ENCODE measurements around the gene UQCR10. TPM values are rescaled to one million over a fixed set of nuclear protein-coding genes. Genes with fewer than 3 reads are reported as not detected.

The UQCR10 gene
- polyA plus RNA-seq, 4 donors: 141 to 159 (median 154) TPM

Other genes starting within 250 kb of the UQCR10 start
- 10 to 100 TPM; 20.7 to 32.4 (median 26.8) TPM for gene THOC5, start 213.6 kb upstream of the UQCR10 start, polyA plus RNA-seq (ENCODE audit: insufficient read length in 4 of 4)
- 100 to 1,000 TPM; 147 to 160 (median 148) TPM for gene NIPSNAP1, start 186.3 kb upstream of the UQCR10 start, polyA plus RNA-seq (ENCODE audit: insufficient read length in 4 of 4)
- gene NF2, start 163.7 kb upstream of the UQCR10 start, polyA plus RNA-seq (ENCODE audit: insufficient read length in 4 of 4): 10 to 100 TPM; 24.3 to 30.6 (median 30.1) TPM
- under 1 TPM; 0.06 to 0.24 (median 0.14) TPM for gene CABP7, start 47.4 kb upstream of the UQCR10 start, polyA plus RNA-seq (ENCODE audit: insufficient read length in 4 of 4)
- 10 to 100 TPM; 22.8 to 29.7 (median 24.7) TPM for gene ZMAT5, start 362 bp upstream of the UQCR10 start, polyA plus RNA-seq (ENCODE audit: insufficient read length in 4 of 4)
- gene ASCC2, start 70.9 kb downstream of the UQCR10 start, polyA plus RNA-seq (ENCODE audit: insufficient read length in 4 of 4): 10 to 100 TPM; 41.1 to 47.7 (median 42.4) TPM
- 10 to 100 TPM; 30.9 to 41.6 (median 36.2) TPM for gene MTMR3, start 115.8 kb downstream of the UQCR10 start, polyA plus RNA-seq (ENCODE audit: insufficient read length in 4 of 4)

All from right renal pelvis (tissue), 4 donors.